Lower leg skin (tissue), 4 donors: ENCODE results near the gene TTC5. TPM values are rescaled to one million over a fixed set of nuclear protein-coding genes. Genes with fewer than 3 reads are reported as not detected.
"Not testable (repeated sequence)": the region's sequence is repeated elsewhere in the genome, so short reads cannot be mapped to it uniquely, and the experiment has no call there.

Experiments used
- DNase-seq, 2 donors: peaks; one replicate each; pipeline ENCODE4 v3.0.0-alpha.2; 2019; ENCODE audit warnings: low spot score in 2 of 2
- H3K4me3 ChIP-seq: fragments of 200-600 bp; sonication (generic); 2 replicates; pipeline ENCODE4 v1.5.1; 2017; ENCODE audit warnings: mild to moderate bottlenecking, low read depth; ENCODE audit not compliant: poor library complexity, severe bottlenecking
- POLR2A ChIP-seq, 2 donors: fragments of 450-650 bp; IDR thresholded peaks; one replicate each; pipeline ENCODE4 v1.6.1; 2016 to 2017; ENCODE audit warnings: antibody characterized with exemption in 2 of 2, mild to moderate bottlenecking in 1 of 2, moderate library complexity in 1 of 2
- WGBS, 2 donors: methylation state at CpG; one replicate each; pipeline ENCODE4 v1.1.5; 2018; 5-methylcytosine and 5-hydroxymethylcytosine counted together
- intact Hi-C: fragments of 100-400 bp; cut with DNase I; formaldehyde crosslinking; loops from one replicate; pipeline ENCODE4 v1.15.0; 2023; ENCODE audit warnings: low total_unique reads
- total RNA-seq, 4 donors: library from RNA; depleted of rRNA; stranded (reverse); fragments of >200 nt; gene quantifications; one replicate each; pipeline ENCODE4 v1.1.0, GENCODE V29; 2016
- TF ChIP-seq, protein P1 (sequence below), 3 donors: fragments of 450-650 bp; IDR thresholded peaks; one replicate each; pipeline ENCODE4 v1.5.1; 2016; ENCODE audit warnings: antibody characterized with exemption in 3 of 3, mild to moderate bottlenecking in 3 of 3, moderate library complexity in 2 of 3

TTC5 gene
- total RNA-seq, 4 donors from 2014 or later = 8.3 to 23.9 (median 13.8) TPM

DNA sequence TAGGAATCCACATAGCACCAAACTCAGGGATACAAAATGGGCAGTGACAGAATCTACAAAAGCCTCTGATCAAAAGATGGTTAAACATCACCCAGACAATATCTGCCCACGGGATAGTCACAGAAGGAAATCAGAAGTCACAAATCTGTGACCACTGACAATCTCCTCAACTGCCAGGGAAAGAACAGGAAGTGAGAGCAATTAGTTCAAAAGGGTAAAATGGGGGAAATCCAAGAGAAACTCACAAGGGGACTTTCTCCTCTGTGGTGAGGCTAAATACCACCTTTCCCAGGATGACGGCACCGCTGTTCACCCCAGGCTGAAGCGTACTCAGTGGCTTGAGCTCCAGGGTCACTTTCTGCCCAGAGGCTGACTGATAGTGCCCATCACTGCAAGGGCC is 10.7 kb downstream of the TTC5 start:
- WGBS, 2 donors = 85 to 90% methylated on average over 4 of the region's 4 CpGs
- no peak overlapping the region for H3K4me3 ChIP-seq
- DNase-seq = no peak
- intact Hi-C loops = no loop called here
- no peak for TF ChIP-seq POLR2A (IDR thresholded peaks at IDR 0.05)
- TF ChIP-seq, protein P1, sequence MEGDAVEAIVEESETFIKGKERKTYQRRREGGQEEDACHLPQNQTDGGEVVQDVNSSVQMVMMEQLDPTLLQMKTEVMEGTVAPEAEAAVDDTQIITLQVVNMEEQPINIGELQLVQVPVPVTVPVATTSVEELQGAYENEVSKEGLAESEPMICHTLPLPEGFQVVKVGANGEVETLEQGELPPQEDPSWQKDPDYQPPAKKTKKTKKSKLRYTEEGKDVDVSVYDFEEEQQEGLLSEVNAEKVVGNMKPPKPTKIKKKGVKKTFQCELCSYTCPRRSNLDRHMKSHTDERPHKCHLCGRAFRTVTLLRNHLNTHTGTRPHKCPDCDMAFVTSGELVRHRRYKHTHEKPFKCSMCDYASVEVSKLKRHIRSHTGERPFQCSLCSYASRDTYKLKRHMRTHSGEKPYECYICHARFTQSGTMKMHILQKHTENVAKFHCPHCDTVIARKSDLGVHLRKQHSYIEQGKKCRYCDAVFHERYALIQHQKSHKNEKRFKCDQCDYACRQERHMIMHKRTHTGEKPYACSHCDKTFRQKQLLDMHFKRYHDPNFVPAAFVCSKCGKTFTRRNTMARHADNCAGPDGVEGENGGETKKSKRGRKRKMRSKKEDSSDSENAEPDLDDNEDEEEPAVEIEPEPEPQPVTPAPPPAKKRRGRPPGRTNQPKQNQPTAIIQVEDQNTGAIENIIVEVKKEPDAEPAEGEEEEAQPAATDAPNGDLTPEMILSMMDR (IDR thresholded peaks at IDR 0.05) = no peak

DNA sequence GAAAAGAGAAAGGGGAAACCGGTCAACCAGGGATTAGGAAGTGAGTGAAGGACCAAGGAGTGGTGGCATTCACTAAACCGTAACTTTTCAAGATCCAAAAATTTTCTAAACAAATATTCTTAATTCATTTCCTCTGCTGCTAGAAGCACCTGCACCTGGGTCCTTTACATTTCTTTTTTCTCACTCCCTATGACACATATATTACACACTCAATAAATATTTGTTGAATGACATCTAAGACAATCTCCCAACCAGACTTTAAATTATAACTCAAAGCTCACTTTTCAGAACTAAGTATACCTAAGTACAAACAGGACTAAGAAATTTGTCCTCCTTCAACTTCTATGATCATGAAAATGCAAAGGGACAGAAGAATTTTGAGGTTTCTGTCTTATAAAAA is 11.1 kb downstream of the TTC5 start:
- TF ChIP-seq POLR2A (IDR thresholded peaks at IDR 0.05) = no peak
- TF ChIP-seq, protein P1 (IDR thresholded peaks at IDR 0.05) = no peak
- DNase-seq = no peak
- H3K4me3 ChIP-seq = no peak overlapping the region
- WGBS, 2 donors = 95% methylated on average over 2 of the region's 2 CpGs
- intact Hi-C loops = no loop called here

DNA sequence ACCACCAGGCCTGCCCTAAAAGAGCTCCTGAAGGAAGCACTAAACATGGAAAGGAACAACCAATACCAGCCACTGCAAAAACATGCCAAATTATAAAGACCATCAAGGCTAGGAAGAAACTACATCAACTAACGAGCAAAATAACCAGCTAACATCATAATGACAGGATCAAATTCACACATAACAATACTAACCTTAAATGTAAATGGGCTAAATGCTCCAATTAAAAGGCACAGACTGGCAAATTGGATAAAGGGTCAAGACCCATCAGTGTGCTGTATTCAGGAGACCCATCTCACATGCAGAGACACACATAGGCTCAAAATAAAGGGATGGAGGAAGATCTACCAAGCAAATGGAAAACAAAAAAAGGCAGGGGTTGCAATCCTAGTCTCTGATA is 23.8 kb downstream of the TTC5 start:
- H3K4me3 ChIP-seq, DNase-seq, intact Hi-C loops: not testable (repeated sequence)
- 86 to 95% methylated on average over 1 of the region's 1 CpG for WGBS, 2 donors

DNA sequence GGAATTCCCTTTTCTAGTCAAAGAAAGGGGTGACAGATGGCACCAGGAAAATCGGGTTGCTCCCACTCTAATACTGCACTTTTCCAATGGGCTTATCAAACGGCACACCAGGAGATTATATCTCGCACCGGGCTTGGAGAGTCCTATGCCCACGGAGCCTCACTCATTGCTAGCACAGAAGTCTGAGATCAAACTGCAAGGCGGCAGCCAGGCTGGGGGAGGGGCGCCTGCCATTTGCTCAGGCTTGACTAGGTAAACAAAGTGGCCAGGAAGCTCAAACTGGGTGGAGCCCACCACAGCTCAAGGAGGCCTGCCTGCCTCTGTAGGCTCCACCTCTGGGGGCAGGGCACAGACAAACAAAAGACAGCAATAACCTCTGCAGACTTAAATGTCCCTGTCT is 25.5 kb downstream of the TTC5 start:
- intact Hi-C loops, H3K4me3 ChIP-seq, DNase-seq: not testable (repeated sequence)
- WGBS, 2 donors = 93 to 94% methylated on average over 7 of the region's 7 CpGs

DNA sequence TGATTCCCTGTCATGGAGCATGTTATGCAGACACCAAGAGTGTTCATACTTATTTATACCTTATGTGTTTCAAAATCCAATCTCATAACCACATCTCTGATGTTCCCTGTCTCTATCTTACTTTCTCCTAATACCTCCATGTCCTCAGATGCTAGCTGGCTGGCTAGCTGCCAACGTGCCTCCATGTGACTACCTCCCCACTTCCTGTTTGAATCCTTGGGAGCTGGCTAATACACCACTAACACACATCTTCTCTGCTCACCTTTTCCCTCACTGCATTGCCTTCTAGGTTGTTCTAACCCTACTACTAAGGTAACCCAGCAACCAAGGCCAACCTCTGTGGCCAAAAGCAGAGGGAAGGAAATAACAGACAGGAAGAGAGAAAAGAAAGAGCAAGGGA is 27.3 kb downstream of the TTC5 start:
- intact Hi-C loops = no loop called here
- TF ChIP-seq, protein P1 (IDR thresholded peaks at IDR 0.05) = no peak
- TF ChIP-seq POLR2A (IDR thresholded peaks at IDR 0.05) = no peak
- no peak overlapping the region for H3K4me3 ChIP-seq
- DNase-seq = no peak
- WGBS, 2 donors = 38 to 45% methylated on average over 1 of the region's 1 CpG

DNA sequence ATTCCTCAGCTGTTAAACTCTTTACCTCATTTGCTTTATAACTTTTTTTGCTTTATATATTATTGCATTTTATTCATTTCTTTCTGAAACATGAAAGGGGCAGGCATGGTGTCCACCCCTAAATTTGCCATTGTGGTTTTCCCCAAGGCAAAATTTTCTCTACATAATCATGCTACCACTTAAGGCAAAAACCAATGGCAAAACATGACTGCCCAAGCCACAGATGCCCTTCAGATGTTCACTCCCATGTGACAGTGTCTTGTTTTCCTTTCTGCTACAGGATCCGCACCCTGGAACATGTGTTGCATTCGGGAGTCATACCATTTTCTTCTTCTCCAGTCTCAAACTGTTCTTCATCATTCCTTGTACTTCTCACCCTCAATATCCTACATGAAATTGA is 28.3 kb downstream of the TTC5 start:
- TF ChIP-seq POLR2A (IDR thresholded peaks at IDR 0.05) = no peak
- TF ChIP-seq, protein P1 (IDR thresholded peaks at IDR 0.05) = no peak
- 88 to 92% methylated on average over 2 of the region's 2 CpGs for WGBS, 2 donors
- DNase-seq = no peak
- intact Hi-C loops = no loop called here
- H3K4me3 ChIP-seq = no peak overlapping the region

DNA sequence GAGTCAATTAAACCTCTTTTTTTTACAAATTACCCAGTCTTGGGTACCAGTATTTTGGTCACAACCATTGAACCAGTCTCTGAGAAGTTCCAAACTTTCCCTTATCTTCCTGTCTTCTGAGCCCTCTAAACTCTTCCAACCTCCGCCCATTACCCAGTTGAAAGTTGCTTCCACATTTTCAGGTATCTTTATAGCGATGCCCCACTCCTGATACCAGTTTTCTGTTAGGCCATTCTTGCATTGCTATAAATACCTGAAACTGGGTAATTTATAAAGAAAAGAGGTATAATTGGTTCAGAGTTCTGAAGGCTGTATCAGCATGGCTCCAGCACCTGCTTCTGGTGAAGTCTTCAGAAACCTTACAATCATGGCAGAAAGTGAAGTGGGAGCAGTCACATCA is 31.7 kb downstream of the TTC5 start:
- 94 to 99% methylated on average over 2 of the region's 2 CpGs for WGBS, 2 donors

DNA sequence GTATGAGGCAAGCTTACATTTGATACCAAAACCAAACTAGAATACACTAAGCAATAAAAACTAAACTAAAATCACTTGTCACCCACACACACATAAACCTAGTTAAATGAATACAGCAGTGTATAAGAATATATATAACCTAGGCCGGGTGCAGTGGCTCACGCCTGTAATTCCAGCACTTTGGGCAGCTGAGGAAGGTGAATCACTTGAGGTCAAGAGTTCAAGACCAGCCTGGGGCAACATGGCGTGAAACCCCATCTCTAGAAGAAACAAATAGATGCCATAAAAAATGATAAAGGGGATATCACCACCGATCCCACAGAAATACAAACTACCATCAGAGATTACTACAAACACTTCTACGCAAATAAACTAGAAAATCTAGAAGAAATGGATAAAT is 41.4 kb downstream of the TTC5 start:
- DNase-seq, intact Hi-C loops: not testable (repeated sequence)
- WGBS, 2 donors = 84% methylated on average over 5 of the region's 5 CpGs

More for the DNA sequence above, 31.7 kb downstream of the TTC5 start:
- TF ChIP-seq, protein P1 (IDR thresholded peaks at IDR 0.05) = no peak
- no peak for TF ChIP-seq POLR2A (IDR thresholded peaks at IDR 0.05)
- intact Hi-C loops = no loop called here
- DNase-seq = no peak
- no peak overlapping the region for H3K4me3 ChIP-seq

More for the DNA sequence above, 41.4 kb downstream of the TTC5 start:
- not testable (repeated sequence) for H3K4me3 ChIP-seq
